Stimulated activated CD8-positive, alpha-beta memory T cell treated with anti-CD3 and anti-CD28 coated beads, Interleukin-7, amount 100 ng/mL, for 48 hours (primary cell): ENCODE data around the gene TOX2.
A peak's percentile ranks its signal among the peaks of the same experiment; 100 is the strongest.

Experiments
- DNase-seq, 2 donors: peaks; one replicate each; pipeline ENCODE4 v3.0.0-alpha.2; 2020; ENCODE audit warnings: low read depth in 1 of 2; ENCODE audit errors: extremely low read depth in 1 of 2

TOX2 gene

DNA sequence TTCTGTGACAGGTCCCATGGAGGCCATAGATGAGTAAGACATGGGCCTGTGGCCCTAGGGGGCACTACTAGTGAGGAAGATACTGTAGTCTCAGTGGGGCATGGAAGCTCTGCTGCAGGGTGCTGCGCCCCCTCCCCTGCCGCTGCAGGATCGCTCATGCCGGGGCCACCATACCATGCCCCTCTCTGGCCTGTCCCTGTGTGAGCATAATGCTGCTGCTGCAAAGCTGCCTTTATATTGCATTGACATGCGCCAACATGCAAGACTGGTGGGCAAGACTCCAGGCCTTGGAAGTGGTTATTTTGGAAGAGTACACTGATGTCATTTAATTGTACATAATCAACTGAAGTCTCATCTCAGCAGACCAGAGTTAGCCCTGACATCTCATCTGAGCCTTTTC is 60.0 kb downstream of the TOX2 start:
- no peak for DNase-seq

- no peak for DNase-seq
These were observed 60.6 kb downstream of the TOX2 start for GRCh38 chr20:43975096-43975768.

- no peak for DNase-seq
These were observed 61.9 kb downstream of the TOX2 start for GRCh38 chr20:43976547-43976946.

GRCh38 chr20:43977252-43977651 is 62.6 kb downstream of the TOX2 start:
- DNase-seq: no peak

- DNase-seq: no peak
These were observed 63.3 kb downstream of the TOX2 start for GRCh38 chr20:43977962-43978361.

DNA sequence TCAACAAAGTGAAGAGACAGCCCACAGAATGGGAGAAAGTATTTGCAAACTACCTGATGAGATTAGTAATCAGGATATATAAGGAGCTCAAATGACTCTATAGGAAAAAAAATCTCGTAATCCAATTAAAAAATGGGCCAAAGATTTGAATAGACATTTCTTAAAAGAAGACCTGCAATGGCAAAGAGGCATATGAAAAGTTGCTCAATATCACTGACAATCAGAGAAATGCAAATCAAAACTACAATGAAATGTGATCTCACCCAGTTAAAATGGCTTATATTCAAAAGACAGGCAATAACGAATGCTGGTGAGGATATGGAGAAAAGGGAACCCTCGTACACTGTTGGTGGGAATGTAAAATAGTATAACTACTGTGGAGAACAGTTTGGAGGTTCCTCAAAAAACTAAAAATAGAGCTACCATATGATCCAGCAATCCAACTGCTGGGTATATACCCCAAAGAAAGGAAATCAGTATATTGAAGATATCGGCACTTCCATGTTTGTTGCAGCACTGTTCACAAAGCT is 65.0 kb downstream of the TOX2 start:
- no peak for DNase-seq

- DNase-seq: no peak
These were observed 66.9 kb downstream of the TOX2 start for GRCh38 chr20:43981540-43981939.

GRCh38 chr20:43982016-43982415 is 67.4 kb downstream of the TOX2 start:
- no peak for DNase-seq

- DNase-seq: no peak
These were observed 68.2 kb downstream of the TOX2 start for GRCh38 chr20:43982886-43983285.

DNA sequence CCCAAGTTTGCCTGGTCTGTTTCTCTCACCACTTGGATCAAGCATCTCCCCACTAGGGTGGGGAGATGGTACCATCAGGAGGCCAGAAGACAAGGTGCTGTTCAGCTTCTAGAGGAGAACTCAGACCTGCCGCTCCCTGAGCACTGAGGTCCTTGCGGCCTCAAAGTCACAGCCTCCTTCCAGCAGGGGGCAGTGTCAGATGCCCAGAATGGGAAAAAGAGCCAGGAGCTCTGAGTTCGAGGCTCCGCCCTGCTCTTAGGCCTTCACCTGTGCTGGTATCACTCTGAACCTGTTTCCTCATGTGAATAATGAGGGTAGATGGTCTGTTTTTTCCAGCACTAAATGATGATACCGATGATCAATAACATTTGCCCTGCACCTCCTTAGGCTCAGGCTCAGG is 68.7 kb downstream of the TOX2 start:
- peak in 1 of 2 donors; percentile 32 for DNase-seq

- DNase-seq: no peak
These were observed 69.3 kb downstream of the TOX2 start for GRCh38 chr20:43983904-43984361.

GRCh38 chr20:43984587-43984986 is 69.9 kb downstream of the TOX2 start:
- DNase-seq: no peak

- no peak for DNase-seq
These were observed 70.5 kb downstream of the TOX2 start for GRCh38 chr20:43985121-43985520.

- DNase-seq: no peak
These were observed 71.1 kb downstream of the TOX2 start for GRCh38 chr20:43985608-43986316.

- DNase-seq: no peak
These were observed 72.4 kb downstream of the TOX2 start for GRCh38 chr20:43987018-43987417.

GRCh38 chr20:43987531-43987930 is 72.9 kb downstream of the TOX2 start:
- no peak for DNase-seq

DNA sequence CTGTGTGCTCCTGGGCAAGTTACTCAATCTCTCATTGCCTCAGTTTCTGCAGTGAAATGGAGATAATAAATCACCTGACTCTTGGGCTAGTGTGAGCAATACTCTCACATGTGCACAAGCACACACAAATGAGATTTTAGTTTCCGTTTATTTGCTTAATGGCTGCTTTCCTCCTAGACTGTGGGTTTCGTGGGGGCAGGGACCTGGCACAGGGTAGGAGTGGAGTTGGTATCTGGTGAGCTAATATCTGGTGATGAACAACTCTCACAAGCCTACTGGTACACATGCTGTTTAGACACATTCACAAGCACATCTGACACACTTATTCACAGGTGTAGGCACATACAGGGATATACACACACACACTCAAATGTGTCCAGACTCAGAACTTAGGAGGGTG is 73.8 kb downstream of the TOX2 start:
- no peak for DNase-seq

DNA sequence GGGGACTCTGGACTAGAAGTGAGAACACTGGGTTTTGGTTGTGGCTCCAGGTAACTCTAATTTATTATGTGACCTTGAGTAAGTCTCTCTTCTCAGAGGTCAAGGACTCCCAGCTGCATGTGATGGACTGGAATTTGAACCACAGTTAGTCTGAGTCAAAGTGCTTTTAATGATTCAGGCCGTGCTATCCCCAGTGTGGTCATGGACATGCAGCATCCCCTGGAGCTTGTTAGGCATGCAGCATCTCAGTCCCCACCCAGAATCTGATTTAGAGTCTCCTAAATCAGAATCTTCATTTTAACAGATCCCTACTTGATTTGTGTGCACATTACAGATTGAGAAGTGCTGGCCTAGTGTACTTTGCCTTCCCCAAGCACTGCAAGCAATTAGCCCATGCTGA is 74.2 kb downstream of the TOX2 start:
- no peak for DNase-seq

DNA sequence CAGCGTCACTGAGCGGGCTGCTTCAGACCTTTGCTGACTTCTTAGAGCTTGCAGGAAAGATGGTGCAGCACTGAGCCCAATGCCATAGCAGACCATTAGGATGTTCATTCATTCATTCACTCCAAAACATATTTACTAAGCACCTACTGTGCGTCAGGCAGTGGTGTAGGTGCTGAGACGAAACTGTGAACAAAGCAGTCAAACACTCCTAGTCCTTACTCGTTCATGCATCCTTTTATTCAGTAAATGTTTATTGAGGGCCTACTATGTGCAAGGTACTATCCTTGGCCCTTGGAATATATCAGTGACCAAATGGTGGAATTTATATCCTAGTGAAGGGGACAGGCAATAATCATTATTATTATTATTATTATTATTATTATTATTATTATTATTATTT is 76.6 kb downstream of the TOX2 start:
- DNase-seq: no peak

- DNase-seq: no peak
These were observed 77.3 kb downstream of the TOX2 start for GRCh38 chr20:43991982-43992381.

DNA sequence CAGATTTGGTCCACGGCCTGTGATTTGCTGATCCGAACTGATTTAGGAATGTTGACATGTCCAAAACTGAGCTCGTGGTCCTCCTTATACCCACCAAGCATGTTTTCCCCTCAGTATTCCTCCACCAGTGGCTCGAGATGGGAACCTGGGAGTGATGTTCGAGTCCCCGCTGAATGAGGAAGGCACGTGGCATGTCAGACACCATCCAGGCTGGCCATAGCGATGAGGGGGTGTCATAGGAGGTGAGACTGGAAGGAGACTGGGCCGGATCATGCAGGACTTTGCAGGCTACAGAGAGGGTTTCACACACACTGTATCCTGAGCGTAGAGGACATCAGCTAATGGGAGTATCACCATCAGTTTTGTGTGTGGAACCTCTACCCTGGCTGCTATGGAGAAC is 78.2 kb downstream of the TOX2 start:
- DNase-seq: no peak

GRCh38 chr20:43993560-43993959 is 78.9 kb downstream of the TOX2 start:
- DNase-seq: no peak
